Right lobe of liver (tissue), 6 donors: ENCODE results near the gene SUSD6. TPM values are rescaled to one million over a fixed set of nuclear protein-coding genes. Genes with fewer than 3 reads are reported as not detected.
A peak's percentile ranks its signal among the peaks of the same experiment; 100 is the strongest.

ENCODE experiments used
- ATAC-seq, 4 donors: fragments of 200-7000 bp; cut with Tn5 transposase; one replicate each; pipeline ENCODE4 v1.9.1; 2020; ENCODE audit warnings: mild to moderate bottlenecking in 4 of 4, moderate library complexity in 4 of 4
- DNase-seq, 3 donors: peaks; one replicate each; pipeline ENCODE4 v3.0.0-alpha.2; 2020
- H3K27ac ChIP-seq, 3 donors: fragments of 200-600 bp; one replicate each; pipeline ENCODE4 v1.8.0; 2022
- H3K27me3 ChIP-seq, 2 donors: fragments of 200-600 bp; one replicate each; pipeline ENCODE4 v1.8.0; 2022
- H3K36me3 ChIP-seq, 4 donors: fragments of 200-600 bp; sonication (generic) in 1 of 4; one replicate each; pipeline versions ENCODE4 v1.5.1 to v1.8.0; 2017 to 2022; ENCODE audit warnings: control low read depth in 1 of 4
- H3K4me1 ChIP-seq, 4 donors: fragments of 200-600 bp; sonication (generic) in 1 of 4; one replicate each; pipeline versions ENCODE4 v1.5.1 to v1.8.0; 2017 to 2022; ENCODE audit warnings: control low read depth in 1 of 4
- H3K4me3 ChIP-seq, 3 donors: fragments of 200-600 bp; one replicate each; pipeline ENCODE4 v1.8.0; 2022
- H3K9me3 ChIP-seq, 4 donors: fragments of 200-600 bp; sonication (generic) in 1 of 4; one replicate each; pipeline versions ENCODE4 v1.5.1 to v1.8.0; 2017 to 2022; ENCODE audit warnings: control low read depth in 1 of 4
- POLR2A ChIP-seq: fragments of 450-650 bp; IDR thresholded peaks from one replicate; pipeline ENCODE4 v1.6.1; 2017; ENCODE audit warnings: antibody characterized with exemption, mild to moderate bottlenecking
- WGBS: methylation state at CpG from one replicate; pipeline ENCODE4 v1.1.6; 2018; ENCODE audit warnings: low coverage, low lambda C conversion rate; ENCODE audit not compliant: insufficient coverage; ENCODE audit errors: missing lambda C conversion rate; 5-methylcytosine and 5-hydroxymethylcytosine counted together
- intact Hi-C, 2 donors: fragments of 100-400 bp; cut with DNase I; formaldehyde crosslinking; loops; one replicate each; pipeline versions ENCODE4 v1.11.2 to v1.14.1; 2022
- total RNA-seq, 6 experiments: library from RNA; depleted of rRNA in 2 of 6; stranded (reverse); fragments of >200 nt in 2 of 6; fragmentation: NEBNext Ultra II Directional in 3 of 6; extraction: Animal tissue kit (Norgen Biotek cat#: 25700) in 3 of 6; gene quantifications; one replicate each; pipeline versions ENCODE4 v1.1.0 to v1.2.4, GENCODE V29; 2016 to 2023
- TF ChIP-seq, protein P1 (sequence below), 4 donors: fragments of 200-600 bp in 3 of 4; fragments of 450-650 bp in 1 of 4; IDR thresholded peaks; one replicate each; pipeline versions ENCODE4 v1.5.1 to v1.8.0; 2016 to 2022; ENCODE audit warnings: antibody characterized with exemption in 4 of 4, mild to moderate bottlenecking in 2 of 4
- donor health status: DM: no; HTN: yes; CAD: no.
- donor health status: DM: no; HTN: no; CAD: no.
- donor health status: DM: no; HTN: no; CAD: no.
- donor health status: DM: no; HTN: yes; CAD: no.
- donor health status: DM: no; HTN: yes; CAD: no.

Gene SUSD6
- total RNA-seq, 6 experiments from 2014 or later = 9.6 to 17.4 (median 12.5) TPM

GRCh38 chr14:69570836-69571330, 40.5 kb upstream of the SUSD6 start:
- ATAC-seq = no peak
- Histone ChIP-seq H3K9me3 (no peaks in the 10 kb centered on the region), H3K4me3 (no peak overlapping the region), H3K4me1 (peaks cover 0 to 21% (median 0%) of the 10 kb centered on the region in 4 donors), H3K27me3 (peaks cover 0 to 12% of the 10 kb centered on the region in 2 donors), H3K36me3 (no peaks in the 10 kb centered on the region), H3K27ac (no peak overlapping the region)
- intact Hi-C loops = loop anchor here (5.0 kb wide), 2 partner anchors 34 to 39 kb away; no protein-coding TSS in a partner anchor
- 76% methylated on average over 2 of the region's 7 CpGs for WGBS
- TF ChIP-seq POLR2A = no peak
- TF ChIP-seq, protein P1, sequence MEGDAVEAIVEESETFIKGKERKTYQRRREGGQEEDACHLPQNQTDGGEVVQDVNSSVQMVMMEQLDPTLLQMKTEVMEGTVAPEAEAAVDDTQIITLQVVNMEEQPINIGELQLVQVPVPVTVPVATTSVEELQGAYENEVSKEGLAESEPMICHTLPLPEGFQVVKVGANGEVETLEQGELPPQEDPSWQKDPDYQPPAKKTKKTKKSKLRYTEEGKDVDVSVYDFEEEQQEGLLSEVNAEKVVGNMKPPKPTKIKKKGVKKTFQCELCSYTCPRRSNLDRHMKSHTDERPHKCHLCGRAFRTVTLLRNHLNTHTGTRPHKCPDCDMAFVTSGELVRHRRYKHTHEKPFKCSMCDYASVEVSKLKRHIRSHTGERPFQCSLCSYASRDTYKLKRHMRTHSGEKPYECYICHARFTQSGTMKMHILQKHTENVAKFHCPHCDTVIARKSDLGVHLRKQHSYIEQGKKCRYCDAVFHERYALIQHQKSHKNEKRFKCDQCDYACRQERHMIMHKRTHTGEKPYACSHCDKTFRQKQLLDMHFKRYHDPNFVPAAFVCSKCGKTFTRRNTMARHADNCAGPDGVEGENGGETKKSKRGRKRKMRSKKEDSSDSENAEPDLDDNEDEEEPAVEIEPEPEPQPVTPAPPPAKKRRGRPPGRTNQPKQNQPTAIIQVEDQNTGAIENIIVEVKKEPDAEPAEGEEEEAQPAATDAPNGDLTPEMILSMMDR (IDR thresholded peaks at IDR 0.05) = no peak
- DNase-seq = no peak

- no peak for TF ChIP-seq POLR2A
- TF ChIP-seq, protein P1 (IDR thresholded peaks at IDR 0.05) = no peak
- Histone ChIP-seq H3K4me3 (peak overlapping the region; percentile 12 to 36 (median 35)), H3K27me3 (peaks cover 0 to 12% of the 10 kb centered on the region in 2 donors), H3K27ac (no peak overlapping the region), H3K36me3 (no peaks in the 10 kb centered on the region), H3K9me3 (no peaks in the 10 kb centered on the region), H3K4me1 (peaks cover 0 to 21% (median 0%) of the 10 kb centered on the region in 4 donors)
- 4% methylated on average over 9 of the region's 62 CpGs for WGBS
- DNase-seq (no peak), ATAC-seq (no peak)
- intact Hi-C loops = loop anchor here (5.0 kb wide), 2 partner anchors 34 to 39 kb away; no protein-coding TSS in a partner anchor
These were observed 39.9 kb upstream of the SUSD6 start for GRCh38 chr14:69571449-69572029.

DNA sequence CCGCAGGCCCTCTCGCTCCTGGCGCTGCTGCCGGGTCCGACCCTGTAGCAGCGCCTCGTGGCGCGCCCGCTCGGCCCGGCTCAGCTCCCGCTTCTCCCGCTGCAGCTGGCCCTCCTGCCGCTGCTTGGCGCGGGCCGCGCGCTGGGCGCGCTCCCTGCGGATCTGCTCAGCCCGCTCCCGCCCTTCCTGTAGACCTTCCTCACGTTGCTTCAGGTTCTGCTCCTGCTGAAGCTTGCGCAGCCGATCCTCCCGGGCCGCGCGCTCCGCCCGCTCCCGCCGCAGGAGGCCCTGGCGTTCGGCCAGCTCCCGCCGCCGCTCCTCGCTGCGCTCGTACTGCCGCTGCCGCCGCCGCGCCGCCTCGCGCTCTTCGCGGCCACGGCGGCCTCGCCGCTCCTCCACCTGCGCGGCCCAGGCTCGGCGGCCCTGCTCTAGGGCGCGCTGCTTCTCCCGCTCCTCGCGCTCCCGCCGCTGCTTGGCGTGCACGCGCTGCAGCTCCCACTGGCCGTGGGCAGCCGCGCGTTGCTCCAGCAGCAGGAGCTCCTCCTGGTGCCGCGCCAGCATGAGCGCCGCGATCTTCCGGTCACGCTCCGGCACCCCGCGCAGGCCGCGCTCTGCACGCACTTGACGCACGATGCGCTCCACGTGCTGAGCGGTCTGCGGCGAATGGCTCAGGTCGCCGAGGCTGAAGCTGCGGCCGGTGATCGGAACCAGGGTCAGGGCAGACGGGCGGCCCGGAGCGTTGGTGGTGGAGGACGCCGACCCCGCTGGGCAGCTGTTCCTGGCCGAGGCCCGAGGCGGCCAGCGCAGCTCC, 39.2 kb upstream of the SUSD6 start:
- intact Hi-C loops = loop anchor here (5.0 kb wide), 2 partner anchors 35 to 40 kb away; no protein-coding TSS in a partner anchor
- H3K27ac ChIP-seq = no peak overlapping the region
- peak in 2 of 3 donors; percentile 44 to 61 for DNase-seq
- H3K4me3 ChIP-seq = peak overlapping the region; percentile 12 to 36 (median 35)
- TF ChIP-seq, protein P1 (IDR thresholded peaks at IDR 0.05) = no peak
- no peak for TF ChIP-seq POLR2A
- WGBS = 0% methylated on average over 8 of the region's 112 CpGs
- no peaks in the 10 kb centered on the region for H3K36me3 ChIP-seq
- ATAC-seq = peak; percentile 36 to 65 (median 58)
- no peaks in the 10 kb centered on the region for H3K9me3 ChIP-seq
- H3K4me1 ChIP-seq = peaks cover 0 to 21% (median 0%) of the 10 kb centered on the region in 4 donors
- peaks cover 0 to 12% of the 10 kb centered on the region in 2 donors for H3K27me3 ChIP-seq

DNA sequence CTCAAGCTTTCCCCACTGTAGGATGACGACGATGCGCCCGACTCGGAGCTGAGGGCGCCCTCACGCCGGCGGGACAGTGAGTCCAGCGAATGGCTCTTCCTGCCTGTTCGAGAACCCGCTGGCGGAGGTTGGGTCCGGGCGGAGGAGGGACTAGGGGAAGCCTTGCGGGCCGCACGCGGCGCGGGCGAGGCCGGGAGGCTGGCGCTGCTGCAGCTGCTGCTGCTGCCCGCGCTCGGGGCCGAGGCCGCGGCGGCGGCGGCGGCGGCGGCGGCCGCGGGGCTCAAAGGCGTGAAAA, 38.6 kb upstream of the SUSD6 start:
- Histone ChIP-seq H3K9me3 (no peaks in the 10 kb centered on the region), H3K4me3 (peak overlapping the region in 1 of 3 donors; percentile 35), H3K27ac (no peak overlapping the region), H3K4me1 (peaks cover 0 to 21% (median 0%) of the 10 kb centered on the region in 4 donors), H3K27me3 (peaks cover 0 to 12% of the 10 kb centered on the region in 2 donors), H3K36me3 (no peaks in the 10 kb centered on the region)
- no CpG with 5 or more reads among the region's 40 CpGs for WGBS
- DNase-seq (no peak), ATAC-seq (no peak)
- intact Hi-C loops = loop anchor here (5.0 kb wide), 2 partner anchors 35 to 40 kb away; no protein-coding TSS in a partner anchor
- TF ChIP-seq, protein P1 (IDR thresholded peaks at IDR 0.05) = no peak
- TF ChIP-seq POLR2A = no peak
